ENCODE measurements around the gene MAGI2.

Gene MAGI2

DNA sequence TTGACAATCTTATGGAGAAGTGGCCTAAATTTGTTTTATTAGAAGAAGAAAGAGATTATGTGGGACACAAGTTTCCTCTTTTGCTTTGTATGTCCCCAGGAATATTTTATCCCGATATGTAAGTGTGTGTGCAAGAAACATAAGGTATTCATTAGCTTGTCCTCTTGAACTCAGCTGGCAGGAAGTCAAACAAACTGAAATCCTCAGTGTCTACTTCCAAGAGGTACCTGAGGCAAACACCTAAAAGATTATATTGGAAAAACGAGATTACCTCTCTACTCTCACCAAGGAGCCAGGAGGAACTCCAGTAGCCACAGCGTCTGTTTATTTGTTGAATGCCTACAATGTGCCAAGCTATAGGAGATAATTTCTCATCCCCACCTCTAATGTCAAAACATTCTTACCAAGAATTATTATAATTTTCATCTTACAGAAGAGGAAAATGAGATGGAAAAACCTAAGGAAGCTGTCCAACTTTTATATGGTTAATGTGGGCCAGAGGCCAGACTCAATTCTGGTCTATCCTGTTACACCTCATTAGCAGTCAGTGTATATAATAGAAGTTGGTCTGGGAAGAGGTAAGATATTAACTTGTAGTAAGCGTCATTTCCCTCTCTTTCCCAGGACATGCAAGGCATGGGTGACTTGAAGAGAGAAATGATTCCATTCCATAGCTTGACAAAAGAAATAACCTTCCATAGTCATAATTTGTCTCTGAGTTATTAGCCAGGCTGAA is 692.7 kb downstream of the MAGI2 start:
- in situ Hi-C loops (cut with HindIII; ENCODE audit: low sequenced_read_pairs) = no loop called here

DNA sequence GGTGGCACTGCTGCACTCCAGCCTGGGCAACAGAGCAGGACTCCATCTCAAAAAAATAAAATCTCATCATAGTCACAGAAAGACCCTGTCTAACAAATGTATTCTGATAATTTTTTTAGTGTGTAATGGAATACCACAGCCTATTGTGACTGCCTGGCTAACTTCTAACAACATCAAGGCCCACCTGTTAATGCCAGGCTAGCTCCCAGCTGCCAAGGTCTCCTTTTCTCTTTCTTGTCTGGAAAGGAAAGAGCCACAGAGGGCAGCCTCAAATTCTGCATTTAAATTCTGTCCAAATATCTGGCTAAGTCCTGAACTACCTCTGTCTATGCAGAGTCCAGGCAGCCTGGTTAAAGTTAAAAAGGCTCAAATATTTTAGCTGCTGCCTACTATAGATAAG is 700.9 kb downstream of the MAGI2 start:
- in situ Hi-C loops (cut with HindIII; ENCODE audit: low sequenced_read_pairs) = no loop called here

DNA sequence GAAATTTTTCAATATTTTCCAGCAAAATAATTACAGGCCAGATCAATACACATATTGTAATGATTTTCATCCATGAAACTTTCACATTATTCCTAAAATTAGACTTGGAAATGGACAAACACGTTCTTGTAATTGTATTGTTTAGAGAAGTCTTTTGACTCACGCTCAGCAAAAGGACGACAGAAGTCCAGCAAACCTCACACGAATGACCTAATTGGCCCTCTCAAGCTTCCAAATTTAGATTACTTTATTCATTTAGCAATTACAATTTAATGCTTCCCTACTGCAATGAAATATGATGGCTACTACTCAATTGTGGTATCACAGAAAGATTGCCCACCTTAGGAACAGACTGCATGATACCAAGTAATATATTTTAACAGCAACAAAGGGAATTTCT is 702.2 kb downstream of the MAGI2 start:
- in situ Hi-C loops (cut with HindIII; ENCODE audit: low sequenced_read_pairs) = no loop called here

DNA sequence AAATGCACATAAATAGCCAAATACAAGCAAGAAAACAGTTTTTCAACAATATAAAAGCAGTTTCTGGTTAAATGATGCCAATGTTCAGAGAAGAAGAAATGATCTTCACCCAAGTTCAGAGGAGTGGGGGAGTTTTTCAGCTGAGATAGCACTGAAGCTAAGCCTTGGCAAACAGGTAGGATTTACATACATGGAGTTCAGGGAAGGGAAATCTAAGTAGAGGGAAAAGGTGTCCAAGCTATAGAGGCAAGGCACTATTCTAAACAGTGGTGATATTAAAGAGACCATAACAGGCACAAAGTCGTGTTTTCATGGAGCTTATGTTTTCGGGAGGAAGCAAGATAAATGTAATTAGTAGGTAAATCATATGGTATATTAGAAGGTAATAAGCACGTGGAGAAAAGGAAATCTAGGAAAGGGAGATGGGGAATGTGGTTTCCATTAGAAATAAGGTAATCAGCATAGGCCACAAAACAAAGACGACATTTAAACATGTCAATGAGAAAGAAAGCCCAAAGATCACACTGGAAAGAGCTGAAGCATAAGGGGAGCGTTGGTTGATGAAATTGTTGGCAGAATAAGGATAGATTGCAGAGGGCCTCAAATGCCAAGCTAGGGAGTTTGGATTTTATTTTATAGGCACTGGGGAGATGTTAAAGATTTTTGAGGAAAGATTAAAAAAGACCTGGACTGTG is 704.3 kb downstream of the MAGI2 start:
- in situ Hi-C loops (cut with HindIII; ENCODE audit: low sequenced_read_pairs) = no loop called here

DNA sequence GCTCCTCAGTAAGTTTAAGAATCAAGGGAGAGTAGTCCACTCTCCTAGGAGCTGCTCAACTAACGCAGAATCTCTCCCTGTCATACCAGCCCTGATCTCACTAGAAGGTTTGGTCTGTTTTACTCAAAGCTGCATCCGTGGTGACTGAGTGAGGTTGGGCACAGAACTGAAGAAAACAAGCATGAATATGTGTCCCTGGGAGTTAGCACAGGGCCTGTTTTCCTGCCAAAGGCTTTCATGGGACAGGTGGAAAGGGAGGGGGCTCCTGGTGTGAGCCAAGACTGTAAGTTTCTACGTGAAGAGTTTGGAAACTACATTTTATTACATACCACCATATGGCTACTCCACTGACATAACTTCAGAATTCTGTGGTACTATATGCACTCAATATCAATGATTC is 705.9 kb downstream of the MAGI2 start:
- in situ Hi-C loops (cut with HindIII; ENCODE audit: low sequenced_read_pairs) = no loop called here

DNA sequence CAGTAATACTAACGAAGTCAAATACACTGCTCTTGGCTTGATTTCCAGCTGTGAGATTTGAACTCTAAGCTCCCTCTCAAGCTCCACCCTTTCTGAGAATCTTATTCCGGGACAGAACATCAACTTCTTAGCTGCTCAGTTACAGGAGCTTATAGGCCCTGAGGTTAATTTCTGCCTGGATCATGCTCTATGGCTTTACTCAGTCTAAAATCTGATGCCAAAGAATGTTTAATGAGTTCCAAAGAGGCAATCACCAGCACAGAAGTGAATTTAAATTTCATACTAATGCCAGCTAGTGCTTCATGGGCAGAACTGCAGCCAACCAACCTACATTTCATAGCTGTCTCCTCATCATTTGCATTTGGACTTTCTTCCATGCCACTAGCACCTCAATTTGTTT is 707.2 kb downstream of the MAGI2 start:
- in situ Hi-C loops (cut with HindIII; ENCODE audit: low sequenced_read_pairs) = no loop called here

DNA sequence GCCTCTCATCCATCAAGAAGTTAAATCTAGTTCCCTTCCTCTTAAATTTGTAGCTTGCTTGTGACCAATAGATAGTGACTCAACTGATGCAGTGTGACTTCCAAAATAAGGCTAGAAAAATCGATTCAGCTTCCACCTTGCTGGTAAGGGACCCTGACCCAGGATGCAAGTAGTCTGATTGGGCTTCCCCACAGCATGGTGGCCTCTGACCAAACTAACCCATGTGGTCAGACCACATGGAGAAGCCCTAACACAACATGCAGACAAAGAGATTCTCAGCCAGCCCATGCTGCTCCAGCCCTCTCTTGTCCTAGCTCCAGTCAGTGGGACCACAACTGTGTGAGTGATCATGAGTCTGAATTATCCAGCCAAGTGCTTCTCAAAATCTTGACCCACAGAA is 710.8 kb downstream of the MAGI2 start:
- in situ Hi-C loops (cut with HindIII; ENCODE audit: low sequenced_read_pairs) = no loop called here

DNA sequence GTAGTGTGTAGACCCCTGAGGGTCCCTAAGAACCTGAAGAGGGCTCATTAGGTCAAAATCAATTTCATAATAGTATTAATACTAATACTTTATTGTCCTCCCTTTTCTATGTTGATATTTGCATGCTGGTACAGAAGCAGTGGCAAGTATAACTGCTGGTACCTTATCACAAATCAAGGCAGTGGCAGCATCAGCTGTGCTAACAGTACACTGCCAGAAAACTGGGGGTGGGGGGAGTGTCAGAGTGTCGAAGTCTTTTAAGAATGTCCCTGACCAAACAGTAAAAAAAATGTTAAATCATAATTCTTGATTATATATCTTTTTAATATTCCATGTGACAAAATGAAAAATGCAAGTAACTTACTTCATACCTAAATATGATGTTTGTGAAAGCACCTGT is 716.9 kb downstream of the MAGI2 start:
- in situ Hi-C loops (cut with HindIII; ENCODE audit: low sequenced_read_pairs) = no loop called here

DNA sequence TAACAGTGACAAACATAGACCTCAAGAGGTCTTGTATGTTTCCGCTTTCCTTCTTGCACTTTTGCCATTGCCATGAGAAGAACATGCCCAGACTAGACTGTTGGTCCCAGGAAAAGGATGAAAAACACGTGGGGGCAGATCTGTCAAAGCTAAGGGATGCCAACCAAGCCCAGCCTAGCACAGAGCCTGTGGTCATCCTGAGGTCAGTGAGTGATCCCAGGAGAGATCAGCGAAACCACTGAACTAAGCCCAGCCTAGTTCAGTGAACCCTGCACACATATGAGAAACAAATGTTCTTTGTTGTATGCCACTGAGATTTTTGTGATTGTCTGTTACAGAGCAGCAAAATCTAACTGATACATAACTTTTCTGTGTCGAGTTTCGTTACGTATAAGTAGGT is 718.8 kb downstream of the MAGI2 start:
- in situ Hi-C loops (cut with HindIII; ENCODE audit: low sequenced_read_pairs) = no loop called here

DNA sequence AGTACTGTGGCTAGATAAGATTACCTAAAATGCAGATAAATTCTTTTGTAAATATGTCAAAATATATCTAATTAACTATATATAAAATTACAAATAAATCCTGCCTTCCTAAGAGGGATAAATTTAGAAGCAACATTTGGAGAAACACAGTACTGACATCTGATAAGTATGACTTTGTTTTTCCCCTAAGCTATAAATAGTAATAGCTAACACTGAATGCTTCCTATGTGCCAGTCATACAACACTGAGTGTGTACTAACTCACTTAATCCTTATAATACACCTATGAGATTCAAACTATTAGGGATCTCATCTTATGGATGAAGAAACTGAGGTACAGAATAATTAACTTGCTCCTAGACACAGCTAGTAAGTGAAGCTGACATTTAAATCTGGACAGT is 733.4 kb downstream of the MAGI2 start:
- in situ Hi-C loops (cut with HindIII; ENCODE audit: low sequenced_read_pairs) = no loop called here

DNA sequence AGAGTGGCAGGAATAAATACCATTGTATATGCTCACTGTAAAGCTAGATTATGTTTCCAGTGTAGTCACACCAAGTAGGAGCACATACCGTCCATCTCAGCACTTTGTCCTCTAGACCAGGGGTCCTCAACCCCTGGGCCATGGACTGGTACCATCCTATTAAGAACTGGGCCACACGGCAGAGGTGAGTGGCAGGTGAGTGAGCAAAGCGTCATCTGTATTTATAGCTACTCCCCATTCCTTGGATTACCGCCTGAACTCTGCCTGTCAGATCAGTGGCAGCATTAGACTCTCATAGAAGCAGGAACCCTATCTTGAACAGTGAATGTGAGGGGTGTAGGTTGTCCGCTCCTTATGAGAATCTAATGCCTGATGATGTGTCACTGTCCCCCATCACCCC is 735.3 kb downstream of the MAGI2 start:
- in situ Hi-C loops (cut with HindIII; ENCODE audit: low sequenced_read_pairs) = no loop called here

DNA sequence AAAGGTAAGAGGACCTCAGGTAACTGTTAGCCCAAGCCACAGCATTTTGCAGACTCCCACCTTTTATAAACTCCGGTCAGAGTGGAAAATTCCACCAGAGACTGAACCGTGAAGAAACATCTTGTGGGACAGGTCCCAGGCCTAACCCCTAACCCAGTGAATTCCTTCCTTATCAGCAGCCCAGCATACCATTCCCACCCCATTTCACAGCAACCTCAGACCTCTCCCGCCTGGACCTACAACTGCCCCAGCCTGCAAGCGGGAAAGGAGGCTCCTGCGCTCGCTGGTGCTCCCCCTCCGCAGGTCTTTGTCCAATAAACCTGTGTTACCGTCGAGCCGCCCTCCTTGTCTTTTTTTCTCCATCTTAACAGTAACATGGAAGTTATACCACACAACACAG is 736.6 kb downstream of the MAGI2 start:
- in situ Hi-C loops (cut with HindIII; ENCODE audit: low sequenced_read_pairs) = no loop called here

DNA sequence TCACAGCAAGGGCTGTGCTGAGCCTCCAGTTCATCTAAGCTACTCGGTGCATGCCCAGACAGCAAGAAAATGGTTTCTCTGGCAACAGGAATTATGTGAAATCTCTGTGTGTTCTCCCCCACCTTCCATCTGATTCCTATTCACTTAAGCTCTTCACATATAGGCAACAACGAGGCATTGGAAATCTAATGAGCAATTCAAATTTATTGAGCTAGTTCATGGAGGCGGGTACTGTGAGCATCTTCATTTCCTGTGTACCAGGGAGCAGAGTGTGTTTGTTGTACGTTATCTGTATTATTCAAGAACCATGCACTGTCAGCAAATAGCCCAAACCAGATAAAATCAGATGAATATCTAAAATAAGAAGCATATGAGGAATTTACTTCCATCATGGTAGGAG is 739.1 kb downstream of the MAGI2 start:
- in situ Hi-C loops (cut with HindIII; ENCODE audit: low sequenced_read_pairs) = no loop called here

DNA sequence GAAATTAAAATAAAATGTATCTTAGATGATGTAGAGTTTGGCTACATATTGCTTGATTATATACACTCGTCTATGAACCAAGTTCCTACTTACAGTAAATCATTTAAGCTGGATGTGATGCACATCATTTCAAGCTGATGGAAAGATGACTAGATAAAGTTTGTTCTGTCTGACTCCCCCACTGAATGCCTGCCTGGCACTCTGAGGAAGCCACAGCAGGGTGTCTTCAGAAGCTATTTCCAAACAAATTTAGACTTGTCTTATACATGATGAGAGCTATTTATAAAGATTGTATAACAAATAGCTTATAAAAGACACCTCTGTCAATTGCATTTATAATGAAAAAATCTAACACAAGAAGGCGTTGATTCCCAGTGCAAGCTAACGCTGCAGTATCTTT is 741.4 kb downstream of the MAGI2 start:
- in situ Hi-C loops (cut with HindIII; ENCODE audit: low sequenced_read_pairs) = no loop called here

DNA sequence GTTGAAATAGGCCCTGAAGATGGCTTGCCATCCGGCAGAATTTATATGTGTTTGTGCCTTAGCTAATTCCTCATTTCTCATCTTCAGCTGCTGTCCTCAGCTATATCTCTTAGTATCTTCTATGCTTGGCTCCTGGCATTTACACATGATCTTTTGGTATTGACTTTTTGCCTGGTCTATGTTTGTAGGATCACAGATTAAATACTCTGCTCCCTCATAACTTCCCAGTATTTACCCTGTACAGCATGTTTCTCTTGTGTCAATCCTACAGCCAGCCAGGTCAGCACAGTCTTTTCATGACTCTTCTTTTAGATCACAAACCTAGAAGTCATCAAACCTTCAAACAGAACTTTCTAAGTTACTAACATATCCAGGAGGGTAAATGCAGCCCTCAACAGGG is 743.8 kb downstream of the MAGI2 start:
- in situ Hi-C loops (cut with HindIII; ENCODE audit: low sequenced_read_pairs) = no loop called here

DNA sequence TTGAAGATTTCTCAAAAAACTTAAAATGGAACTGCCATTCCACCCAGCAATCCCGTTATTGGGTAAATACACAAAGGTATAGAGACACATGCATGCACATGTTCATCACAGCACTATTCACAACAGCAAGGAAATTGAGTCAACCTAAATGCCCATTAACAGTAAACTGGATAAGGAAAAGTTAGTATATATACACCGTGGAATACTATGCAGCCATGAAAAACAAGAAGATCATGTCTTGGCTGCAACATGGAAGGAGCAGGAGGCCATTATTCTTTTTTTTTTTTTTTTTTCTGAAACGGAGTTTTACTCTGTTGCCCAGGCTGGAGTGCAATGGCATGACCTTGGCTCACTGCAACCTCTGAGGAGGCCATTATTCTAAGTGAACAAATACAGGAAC is 749.0 kb downstream of the MAGI2 start:
- in situ Hi-C loops (cut with HindIII; ENCODE audit: low sequenced_read_pairs) = no loop called here

DNA sequence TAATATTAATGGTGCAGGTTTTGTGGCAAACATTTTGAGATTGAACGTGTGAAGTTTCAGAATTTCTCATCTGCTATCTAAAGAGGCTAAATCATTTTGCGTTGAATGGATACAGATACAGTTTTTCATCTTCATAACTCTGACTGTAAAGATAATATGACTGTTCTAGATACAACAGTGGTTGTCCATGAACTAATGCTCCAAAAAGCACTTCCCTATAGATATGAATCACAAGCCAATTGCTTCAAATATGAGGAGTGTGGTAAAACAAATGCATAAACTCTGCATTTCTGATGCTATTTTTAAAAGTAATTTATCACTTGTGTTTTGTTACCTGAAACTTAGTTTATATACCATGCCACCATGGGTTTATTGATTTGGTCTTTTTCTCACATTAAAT is 750.1 kb downstream of the MAGI2 start:
- in situ Hi-C loops (cut with HindIII; ENCODE audit: low sequenced_read_pairs) = no loop called here

DNA sequence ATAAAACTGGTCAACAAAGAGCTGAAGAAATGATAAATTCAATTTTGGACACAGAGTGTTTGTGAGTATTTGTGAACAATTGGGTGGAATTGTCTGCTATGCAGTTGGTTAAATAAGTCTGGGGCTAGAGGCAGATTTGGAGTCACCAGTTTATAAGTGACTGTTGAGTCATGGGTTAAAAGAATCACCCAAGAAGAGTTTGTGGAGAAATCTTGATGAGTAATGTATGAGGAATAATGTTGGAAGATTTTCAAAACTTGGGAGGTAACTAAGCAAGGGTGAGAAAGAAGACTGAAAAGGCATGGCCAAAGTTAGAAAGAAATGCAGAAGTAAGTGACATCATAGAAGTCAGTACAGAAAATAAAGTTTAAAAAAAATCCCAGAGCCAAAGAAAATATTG is 750.7 kb downstream of the MAGI2 start:
- in situ Hi-C loops (cut with HindIII; ENCODE audit: low sequenced_read_pairs) = no loop called here

DNA sequence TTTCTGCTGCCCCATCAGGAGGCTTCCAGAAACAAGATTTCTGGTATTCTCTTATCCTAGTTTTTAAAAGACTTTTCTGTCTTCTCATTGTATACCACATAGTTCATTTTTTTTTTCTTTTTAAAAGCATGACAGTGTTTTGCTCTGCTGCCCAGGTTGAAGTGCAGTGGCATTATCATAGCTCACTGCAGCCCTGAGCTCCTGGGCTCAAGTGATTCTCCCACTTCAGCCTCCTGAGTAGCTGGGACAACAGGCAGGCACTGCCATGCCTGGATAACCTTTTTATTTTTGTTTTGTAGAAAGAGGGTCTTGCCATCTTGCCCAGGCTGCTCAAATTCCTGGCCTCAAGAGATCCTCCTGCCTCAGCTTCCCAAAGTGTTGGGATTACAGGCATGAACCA is 757.6 kb downstream of the MAGI2 start:
- in situ Hi-C loops (cut with HindIII; ENCODE audit: low sequenced_read_pairs) = no loop called here

DNA sequence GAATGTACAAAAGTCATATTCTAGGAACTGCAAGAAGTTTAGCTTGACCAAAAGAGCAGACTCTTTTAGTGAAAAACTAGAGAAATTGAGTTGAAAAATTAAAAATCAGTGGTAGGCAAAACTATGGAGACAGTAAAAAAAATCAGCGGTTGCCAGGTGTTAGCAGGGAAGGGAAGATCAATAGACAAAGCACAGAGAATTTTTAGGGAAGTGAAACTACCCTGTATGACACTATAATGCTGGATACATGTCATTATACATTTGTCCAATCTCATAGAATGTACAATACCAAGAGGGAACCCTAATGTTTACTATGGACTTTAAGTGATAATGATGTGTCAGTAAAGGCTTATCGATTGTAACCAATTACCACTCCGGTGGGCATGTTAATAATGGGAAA is 761.9 kb downstream of the MAGI2 start:
- in situ Hi-C loops (cut with HindIII; ENCODE audit: low sequenced_read_pairs) = no loop called here

DNA sequence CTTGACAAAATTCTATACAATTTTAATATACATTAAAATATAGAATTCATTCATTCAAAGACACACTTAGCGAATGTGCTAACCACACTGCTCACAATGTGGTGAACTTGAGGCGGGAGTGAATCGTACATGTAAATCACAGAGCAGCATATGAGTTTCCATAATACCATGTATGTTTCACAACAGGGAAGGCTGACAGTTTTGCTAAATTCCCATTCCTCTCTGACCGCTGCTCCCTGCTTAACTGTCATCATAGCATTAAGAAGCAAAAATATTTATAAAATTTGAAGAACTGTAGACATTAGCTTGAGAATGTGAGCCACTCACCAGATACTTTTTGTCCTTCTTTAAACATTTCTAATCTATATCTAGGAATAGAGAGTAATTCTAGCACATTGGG is 763.3 kb downstream of the MAGI2 start:
- in situ Hi-C loops (cut with HindIII; ENCODE audit: low sequenced_read_pairs) = no loop called here

DNA sequence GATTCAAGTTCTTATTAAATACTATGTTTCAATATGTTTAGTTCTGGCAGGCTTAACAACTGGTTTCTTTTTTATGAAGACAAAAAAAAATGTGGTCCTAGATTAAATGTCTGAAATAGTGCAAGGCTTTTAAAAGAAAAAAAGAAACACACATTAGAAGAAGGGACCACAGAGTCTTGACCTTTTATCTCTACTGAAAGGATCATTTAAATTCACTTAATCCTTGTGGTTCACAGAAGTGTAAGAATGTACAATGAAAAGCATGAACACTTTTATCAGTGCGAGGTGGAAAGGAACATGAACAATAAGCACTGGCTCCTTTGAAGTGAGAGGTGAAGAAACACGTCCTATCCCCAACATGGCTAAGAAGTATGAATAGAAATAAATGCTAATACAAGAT is 765.1 kb downstream of the MAGI2 start:
- in situ Hi-C loops (cut with HindIII; ENCODE audit: low sequenced_read_pairs) = no loop called here

DNA sequence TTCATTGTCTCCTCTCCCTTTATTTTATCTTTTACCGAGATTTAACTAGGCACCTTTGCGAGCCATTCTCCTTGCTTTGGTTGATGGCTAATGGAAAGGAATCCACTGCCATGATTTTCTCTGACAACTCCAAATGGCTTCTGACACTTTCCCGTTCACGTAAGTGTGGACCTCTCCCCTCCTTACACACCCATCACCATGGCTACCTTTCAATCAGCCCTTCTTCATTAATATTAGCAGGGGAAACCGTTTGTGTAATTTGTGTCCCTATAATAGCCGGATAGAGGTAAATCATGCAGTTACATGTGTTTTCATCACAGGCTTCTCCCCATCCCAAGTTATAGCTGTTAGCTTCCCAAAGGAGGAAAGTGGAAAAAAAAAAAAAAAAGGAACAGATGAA is 767.3 kb downstream of the MAGI2 start:
- in situ Hi-C loops (cut with HindIII; ENCODE audit: low sequenced_read_pairs) = no loop called here

Data from endothelial cell of hepatic sinusoid (primary cell).